Activated CD8-positive, alpha-beta memory T cell treated with anti-CD3 and anti-CD28 coated beads, Interleukin-2, amount 50 U/mL, for 4 hours (primary cell): Measurements from ENCODE around the gene FUT8.

Source experiments
- DNase-seq: peaks from one replicate; pipeline ENCODE4 v3.0.0-alpha.2; 2020

Gene FUT8

DNA sequence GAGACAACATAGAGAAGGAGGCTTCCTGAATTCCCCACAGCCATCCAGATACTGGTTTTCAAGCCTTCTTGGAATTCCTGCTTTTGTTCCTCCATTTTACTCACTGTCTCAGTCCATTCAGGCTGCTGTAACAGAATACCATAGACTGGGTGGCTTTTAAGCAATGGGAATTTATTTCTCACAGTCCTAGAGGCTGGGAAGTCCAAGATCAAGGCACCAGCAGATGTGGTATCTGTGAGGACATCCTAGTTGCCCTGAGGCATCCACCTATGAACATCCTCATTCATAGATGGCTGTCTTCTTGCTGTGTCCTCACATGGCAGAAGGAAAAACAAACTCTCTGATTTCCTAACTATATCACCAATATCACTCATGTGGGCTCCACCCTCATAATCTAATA, 374.9 kb downstream of the FUT8 start:
- DNase-seq, result no peak

DNA sequence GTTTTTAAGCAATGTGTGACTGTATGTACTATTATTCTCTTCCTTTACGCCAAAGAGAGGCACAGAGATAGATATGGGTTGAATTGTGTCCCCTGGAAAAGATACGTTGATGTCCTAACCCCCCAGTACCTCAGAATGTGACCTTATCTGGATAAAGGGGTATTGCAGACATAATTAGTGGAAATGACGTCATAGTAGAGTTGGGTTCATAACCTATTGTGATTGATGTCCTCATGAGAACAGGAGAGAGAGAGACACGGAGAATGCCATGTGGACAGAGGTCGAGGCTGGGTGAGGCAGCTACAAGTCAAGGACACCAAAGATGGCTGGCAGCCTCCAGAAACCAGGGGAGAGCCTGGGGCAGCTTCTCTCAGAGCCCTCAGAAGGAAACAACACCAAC, 376.3 kb downstream of the FUT8 start:
- no peak for DNase-seq

DNA sequence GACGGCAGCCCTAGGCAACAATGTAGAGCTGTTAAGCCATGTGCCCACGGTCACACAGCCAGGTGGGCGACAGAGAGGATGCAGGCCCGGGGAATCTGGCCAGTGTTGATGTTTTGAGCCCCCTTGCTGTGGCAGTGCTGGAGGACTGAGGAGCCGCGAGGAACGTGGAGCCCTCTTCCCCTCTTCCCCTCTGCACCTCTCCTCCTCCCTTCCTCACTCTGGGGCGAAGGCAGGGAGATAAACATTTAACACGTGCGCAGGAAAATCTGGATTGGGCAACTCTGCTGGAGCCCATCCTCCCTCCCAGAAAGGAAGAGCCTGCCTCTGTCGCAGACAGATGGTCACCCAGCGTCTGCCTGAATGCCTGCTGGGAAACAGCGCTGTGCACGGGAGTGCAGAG, 376.8 kb downstream of the FUT8 start:
- no peak for DNase-seq

DNA sequence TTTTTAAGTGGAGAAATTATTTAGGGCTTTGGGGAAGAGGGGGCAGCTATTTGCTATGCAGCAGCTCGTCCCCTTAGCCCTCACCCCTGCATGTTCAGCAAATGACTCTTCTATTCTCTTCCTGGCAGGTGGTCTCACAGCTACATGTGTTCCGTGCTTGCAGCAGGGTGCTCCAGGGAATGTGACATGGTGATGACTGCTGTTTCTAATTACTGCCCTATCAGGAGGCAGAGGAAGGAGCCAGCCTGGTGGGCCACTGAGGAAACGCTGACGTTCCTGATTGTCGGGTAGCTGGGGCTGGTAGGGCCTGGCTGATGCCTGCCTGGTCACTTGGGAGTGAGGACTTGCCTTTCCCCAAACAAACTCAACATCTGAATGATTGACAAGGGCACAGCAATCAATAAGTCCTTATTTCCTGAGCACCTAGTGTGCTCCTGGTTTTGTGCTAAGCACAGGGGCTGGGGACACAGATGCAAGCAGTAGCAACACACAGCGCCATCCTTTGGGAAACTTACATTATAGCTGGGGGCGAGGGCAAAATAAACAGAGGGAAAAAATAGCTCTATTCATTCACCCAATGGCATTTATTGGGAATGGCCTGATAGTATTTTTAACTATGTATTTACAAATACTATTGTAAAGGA, 377.8 kb downstream of the FUT8 start:
- no peak for DNase-seq

DNA sequence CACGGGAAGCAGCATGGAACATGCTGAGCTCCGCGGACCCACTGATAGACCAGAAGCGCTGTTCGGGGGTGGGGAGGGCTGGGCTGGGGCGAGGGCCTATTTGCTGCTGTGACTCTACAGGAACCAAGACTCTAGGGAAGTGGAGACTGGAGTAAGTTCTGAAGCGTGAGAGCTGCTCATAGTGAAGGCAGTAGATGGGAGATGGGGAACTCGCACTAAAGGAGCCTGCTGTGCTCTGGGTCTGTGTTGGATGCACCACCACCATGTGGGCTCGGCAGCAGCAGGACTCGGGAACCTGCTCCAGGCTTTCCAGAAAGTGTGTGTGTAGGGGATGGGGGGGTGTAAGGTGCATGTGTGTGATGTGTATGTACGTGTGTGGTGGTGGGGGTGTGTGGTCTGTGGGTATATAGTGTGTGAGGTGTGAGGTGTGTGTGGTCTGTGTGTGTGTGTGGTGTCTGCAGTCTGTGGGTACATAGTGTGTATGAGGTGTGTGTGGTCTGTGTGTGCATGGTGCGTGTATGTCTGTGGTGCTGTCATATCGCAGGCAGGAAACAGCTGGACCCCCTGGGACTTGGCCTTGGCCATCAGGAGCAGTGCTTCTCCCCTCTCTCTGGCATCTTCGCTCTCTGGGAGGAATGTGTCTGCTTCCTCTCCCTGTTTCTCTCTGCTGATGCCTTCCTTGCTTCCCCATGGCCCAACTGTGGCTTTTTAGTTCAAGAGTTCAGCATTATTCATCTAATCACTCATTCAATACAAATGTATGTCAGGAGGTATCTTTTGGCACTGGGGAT, 378.9 kb downstream of the FUT8 start:
- DNase-seq, result no peak

DNA sequence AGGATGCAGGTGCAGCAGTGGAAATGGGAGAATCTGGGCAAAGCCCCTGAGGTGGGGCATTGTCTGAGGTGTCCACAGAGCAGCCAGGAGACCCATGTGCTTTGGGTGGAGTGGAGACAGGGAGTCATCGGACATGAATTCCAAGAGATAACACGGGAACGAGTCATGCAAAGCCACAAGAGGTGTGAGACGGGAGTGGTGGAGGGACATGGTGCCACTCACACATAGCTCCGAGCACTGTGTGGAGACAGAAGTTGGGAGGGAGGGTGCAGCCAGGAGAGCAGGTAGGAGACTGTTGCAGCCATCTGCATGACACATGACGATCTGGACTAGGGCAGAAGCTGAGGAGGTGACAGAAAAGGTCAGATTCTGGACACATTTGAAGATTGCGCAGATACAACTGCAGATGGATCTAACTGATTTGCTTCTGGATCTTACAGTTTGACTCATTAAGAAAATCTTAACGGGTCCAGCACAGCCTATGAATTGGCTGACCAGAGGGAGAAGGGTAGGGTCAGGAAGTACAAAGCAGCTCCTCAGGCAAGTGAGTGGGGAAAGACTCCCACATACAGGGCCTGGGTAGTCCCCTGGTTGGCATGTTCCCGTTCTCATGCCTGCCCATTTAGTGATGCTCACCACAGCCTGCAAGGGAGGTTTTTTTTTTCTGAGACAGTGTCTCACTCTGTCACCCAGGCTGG, 379.8 kb downstream of the FUT8 start:
- no peak for DNase-seq
